HEK293T (cell line): ENCODE results near the gene GCSH.

Source experiments
- BHLHE40 ChIP-seq: fragments of 450-650 bp; IDR thresholded peaks from 2 replicates; pipeline ENCODE4 v1.6.1; 2016; ENCODE audit warnings: mild to moderate bottlenecking, moderate library complexity, borderline replicate concordance
- CTBP1 ChIP-seq: fragments of 450-650 bp; IDR thresholded peaks from 2 replicates; pipeline ENCODE4 v1.6.1; 2016; ENCODE audit warnings: borderline replicate concordance
- ELF4 ChIP-seq: fragments of 450-650 bp; IDR thresholded peaks from 2 replicates; pipeline ENCODE4 v1.6.1; 2017; ENCODE audit warnings: antibody characterized with exemption
- FOXA1 ChIP-seq: fragments of 450-650 bp; IDR thresholded peaks from 2 replicates; pipeline ENCODE4 v1.6.1; 2016; ENCODE audit warnings: mild to moderate bottlenecking
- FOXK2 ChIP-seq: fragments of 450-650 bp; IDR thresholded peaks from 2 replicates; pipeline ENCODE4 v1.6.1; 2016; ENCODE audit warnings: mild to moderate bottlenecking
- FOXM1 ChIP-seq: fragments of 450-650 bp; IDR thresholded peaks from 2 replicates; pipeline ENCODE4 v1.6.1; 2017; ENCODE audit warnings: mild to moderate bottlenecking, borderline replicate concordance
- HDGF ChIP-seq: fragments of 450-650 bp; IDR thresholded peaks from 2 replicates; pipeline ENCODE4 v1.6.1; 2017; ENCODE audit warnings: antibody characterized with exemption, borderline replicate concordance
- L3MBTL2 ChIP-seq: fragments of 450-650 bp; conservative IDR thresholded peaks from 2 replicates; pipeline ENCODE4 v1.6.1; 2016; ENCODE audit warnings: mild to moderate bottlenecking
- NFRKB ChIP-seq: fragments of 450-650 bp; IDR thresholded peaks from 2 replicates; pipeline ENCODE4 v1.6.1; 2016; ENCODE audit warnings: mild to moderate bottlenecking, moderate library complexity
- SUZ12 ChIP-seq: fragments of 450-650 bp; IDR thresholded peaks from 2 replicates; pipeline ENCODE4 v1.6.1; 2016; ENCODE audit warnings: mild to moderate bottlenecking
- TARDBP ChIP-seq: fragments of 450-650 bp; IDR thresholded peaks from 2 replicates; pipeline ENCODE4 v1.6.1; 2016

GRCh38 chr16:81076566-81077075, 19.6 kb downstream of the GCSH start:
- TF ChIP-seq SUZ12 = no peak
- TF ChIP-seq CTBP1 = no peak
- TF ChIP-seq ELF4 = no peak
- no peak for TF ChIP-seq FOXK2
- TF ChIP-seq L3MBTL2 = peak; percentile 84
- TF ChIP-seq BHLHE40 = no peak
- TF ChIP-seq TARDBP = no peak
- TF ChIP-seq FOXM1 = no peak
- no peak for TF ChIP-seq FOXA1
- TF ChIP-seq NFRKB = no peak
- TF ChIP-seq HDGF = no peak
